ENCODE data around the gene WDR27. TPM values are rescaled to one million over a fixed set of nuclear protein-coding genes. Genes with fewer than 3 reads are reported as not detected.

Gene WDR27
- total and polyA plus RNA-seq, 11 donors, result 2.2 to 12.3 (median 5.7) TPM

DNA sequence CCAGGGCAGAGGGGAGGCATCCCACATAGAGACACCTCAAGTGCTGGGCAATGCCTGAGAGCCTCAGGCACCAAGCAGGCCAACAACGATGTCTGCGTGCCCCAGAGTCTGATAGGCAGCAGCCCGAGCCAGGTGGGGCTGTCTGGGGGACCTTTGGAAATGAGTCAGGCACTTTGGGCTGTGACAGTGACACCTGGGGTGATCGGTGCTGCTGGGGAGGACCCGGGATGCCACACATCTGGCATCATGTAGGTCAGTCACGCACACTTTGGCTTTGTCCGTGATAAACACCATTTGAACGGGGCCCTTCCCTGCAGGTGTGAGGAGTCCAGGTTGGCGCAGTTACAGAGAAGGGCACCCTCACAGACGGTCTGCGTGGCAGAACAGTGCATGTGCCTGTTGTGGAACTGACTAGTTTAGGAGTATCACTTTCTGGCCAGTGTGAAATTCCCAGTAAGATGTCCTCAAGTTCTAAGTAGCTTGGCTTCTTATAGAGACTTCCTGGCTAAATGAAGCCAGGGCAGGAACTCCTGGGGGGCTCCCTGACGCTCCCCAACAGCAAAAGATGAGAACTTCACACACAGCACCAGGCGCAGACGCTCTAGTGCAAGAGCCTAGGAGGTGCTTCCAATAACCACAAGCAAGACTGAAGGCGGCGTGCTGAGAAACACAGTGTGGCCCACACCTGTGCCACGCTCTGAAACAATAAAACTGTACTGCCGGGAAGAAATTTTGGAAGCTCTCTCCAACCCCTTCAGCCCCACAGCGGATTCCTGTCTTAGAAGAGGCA, 134.7 kb downstream of the WDR27 start:
- H3K36me3 ChIP-seq, result no peaks in the 10 kb centered on the region
- TF ChIP-seq, protein P1, sequence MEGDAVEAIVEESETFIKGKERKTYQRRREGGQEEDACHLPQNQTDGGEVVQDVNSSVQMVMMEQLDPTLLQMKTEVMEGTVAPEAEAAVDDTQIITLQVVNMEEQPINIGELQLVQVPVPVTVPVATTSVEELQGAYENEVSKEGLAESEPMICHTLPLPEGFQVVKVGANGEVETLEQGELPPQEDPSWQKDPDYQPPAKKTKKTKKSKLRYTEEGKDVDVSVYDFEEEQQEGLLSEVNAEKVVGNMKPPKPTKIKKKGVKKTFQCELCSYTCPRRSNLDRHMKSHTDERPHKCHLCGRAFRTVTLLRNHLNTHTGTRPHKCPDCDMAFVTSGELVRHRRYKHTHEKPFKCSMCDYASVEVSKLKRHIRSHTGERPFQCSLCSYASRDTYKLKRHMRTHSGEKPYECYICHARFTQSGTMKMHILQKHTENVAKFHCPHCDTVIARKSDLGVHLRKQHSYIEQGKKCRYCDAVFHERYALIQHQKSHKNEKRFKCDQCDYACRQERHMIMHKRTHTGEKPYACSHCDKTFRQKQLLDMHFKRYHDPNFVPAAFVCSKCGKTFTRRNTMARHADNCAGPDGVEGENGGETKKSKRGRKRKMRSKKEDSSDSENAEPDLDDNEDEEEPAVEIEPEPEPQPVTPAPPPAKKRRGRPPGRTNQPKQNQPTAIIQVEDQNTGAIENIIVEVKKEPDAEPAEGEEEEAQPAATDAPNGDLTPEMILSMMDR (IDR thresholded peaks at IDR 0.05), result no peak
- no peak for TF ChIP-seq POLR2A (IDR thresholded peaks at IDR 0.05)
- H3K27me3 ChIP-seq, result no peaks in the 10 kb centered on the region
- peaks cover 0 to 2% (median 0%) of the 10 kb centered on the region in 12 donors for H3K9me3 ChIP-seq
- intact Hi-C loops (cut with DNase I), result no loop called here
- no peaks in the 10 kb centered on the region for H3K4me1 ChIP-seq
- DNase-seq (no peak), ATAC-seq (no peak)
- no peak overlapping the region for H3K4me3 ChIP-seq
- WGBS, 4 donors, result 94 to 95% (median 94%) methylated on average over 19 of the region's 19 CpGs
- H3K27ac ChIP-seq, result no peak overlapping the region

DNA sequence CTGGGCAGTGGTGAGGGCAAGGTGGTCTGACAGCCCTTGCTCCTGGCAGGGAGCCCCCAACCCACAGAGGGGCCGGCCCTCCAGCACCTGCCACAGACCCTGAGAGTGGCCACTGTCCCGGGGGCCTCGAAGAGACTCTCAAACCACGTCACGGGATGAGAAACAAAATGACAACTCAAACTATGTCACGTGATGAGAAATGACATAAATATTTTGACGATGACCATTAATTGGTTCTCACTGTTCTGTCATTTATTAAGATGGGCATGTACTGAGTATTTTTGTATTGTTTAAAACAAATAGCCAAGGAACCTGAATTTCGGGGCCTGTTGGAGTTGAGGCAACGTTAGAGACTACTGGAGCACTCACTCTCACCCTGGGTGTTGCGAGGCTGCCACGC, 135.5 kb downstream of the WDR27 start:
- 77 to 83% (median 78%) methylated on average over 11 of the region's 11 CpGs for WGBS, 4 donors
- intact Hi-C loops (cut with DNase I), result no loop called here
- TF ChIP-seq, protein P1 (IDR thresholded peaks at IDR 0.05), result no peak
- TF ChIP-seq POLR2A (IDR thresholded peaks at IDR 0.05), result no peak

DNA sequence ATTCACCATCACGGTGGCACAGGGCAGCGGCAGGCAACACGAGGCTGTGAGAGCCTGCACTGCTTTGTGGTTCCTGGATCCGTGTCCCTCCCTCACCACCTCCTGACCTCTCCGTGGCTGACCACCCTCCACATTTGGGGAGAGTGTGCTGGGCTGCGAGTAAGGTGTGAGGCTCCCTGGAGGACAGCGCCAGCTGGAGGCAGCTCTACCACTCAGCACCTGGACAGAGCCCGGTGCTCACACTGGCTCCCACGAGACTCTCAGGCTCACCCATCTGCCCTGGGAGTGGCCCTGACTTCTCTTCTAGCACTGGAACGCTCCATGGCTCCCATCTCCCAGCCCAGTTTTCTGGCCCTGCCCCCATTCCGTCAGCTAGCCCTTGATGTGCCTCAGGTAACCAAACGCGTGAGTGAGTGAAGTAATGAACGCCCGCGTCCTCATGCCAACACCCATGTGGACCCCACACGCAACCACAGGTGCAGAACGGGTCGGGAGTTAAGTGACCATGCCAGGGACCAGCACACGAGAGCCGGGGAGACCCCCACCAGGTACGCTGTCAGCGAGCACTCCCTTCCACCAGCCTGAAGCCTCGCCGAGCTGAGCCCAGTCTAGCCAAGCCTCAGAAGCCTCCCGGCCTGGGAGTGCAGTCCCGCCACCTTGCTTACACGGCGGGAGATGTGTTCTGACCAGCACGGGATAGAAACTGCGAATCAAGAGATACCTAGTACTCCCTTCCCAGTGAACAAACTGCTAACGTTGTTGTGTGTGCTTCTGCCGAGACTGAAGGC, 137.2 kb downstream of the WDR27 start:
- no peak for TF ChIP-seq POLR2A (IDR thresholded peaks at IDR 0.05)
- TF ChIP-seq, protein P1 (IDR thresholded peaks at IDR 0.05), result no peak
- ATAC-seq (no peak), DNase-seq (no peak)
- H3K36me3 ChIP-seq, result peaks cover 0 to under 1% (median 0%) of the 10 kb centered on the region in 9 donors
- 90 to 93% (median 92%) methylated on average over 28 to 33 of the region's 33 CpGs for WGBS, 4 donors
- H3K27me3 ChIP-seq, result no peaks in the 10 kb centered on the region
- peaks cover 0 to 10% (median 0%) of the 10 kb centered on the region in 12 donors for H3K9me3 ChIP-seq
- H3K4me3 ChIP-seq, result no peak overlapping the region
- intact Hi-C loops (cut with DNase I), result no loop called here
- H3K27ac ChIP-seq, result no peak overlapping the region
- no peaks in the 10 kb centered on the region for H3K4me1 ChIP-seq

More for the DNA sequence above, 135.5 kb downstream of the WDR27 start:
- Histone ChIP-seq H3K4me3 (no peak overlapping the region), H3K27me3 (no peaks in the 10 kb centered on the region), H3K36me3 (no peaks in the 10 kb centered on the region), H3K27ac (no peak overlapping the region), H3K9me3 (peaks cover 0 to 10% (median 0%) of the 10 kb centered on the region in 12 donors), H3K4me1 (no peaks in the 10 kb centered on the region)
- DNase-seq (no peak), ATAC-seq (no peak)

DNA sequence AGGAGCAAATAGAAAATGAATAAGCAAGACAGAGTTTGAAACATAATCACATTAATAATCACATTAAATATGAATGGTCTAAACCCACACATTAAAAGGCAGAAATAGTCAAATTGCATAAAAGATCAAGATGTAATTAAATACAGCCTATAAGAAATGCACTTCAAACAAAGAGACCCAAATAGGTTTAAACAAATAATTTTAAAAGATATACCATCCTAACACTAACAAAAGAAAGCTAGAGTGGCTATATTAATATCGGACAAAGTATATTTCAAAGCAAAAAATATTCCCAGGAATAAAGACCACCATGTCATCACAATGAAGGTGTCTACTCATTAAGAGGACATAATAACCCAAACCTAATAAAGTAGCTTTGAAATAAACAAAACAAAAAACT, 140.2 kb downstream of the WDR27 start:
- H3K4me1 ChIP-seq, result no peaks in the 10 kb centered on the region
- peaks cover 0 to 10% (median 0%) of the 10 kb centered on the region in 12 donors for H3K9me3 ChIP-seq
- no peak for ATAC-seq
- TF ChIP-seq, protein P1 (IDR thresholded peaks at IDR 0.05), result no peak
- TF ChIP-seq POLR2A (IDR thresholded peaks at IDR 0.05), result no peak
- H3K36me3 ChIP-seq, result peaks cover 0 to 6% (median 0%) of the 10 kb centered on the region in 9 donors
- no peak for DNase-seq
- no peaks in the 10 kb centered on the region for H3K27me3 ChIP-seq
- no peak overlapping the region for H3K4me3 ChIP-seq
- no peak overlapping the region for H3K27ac ChIP-seq
- intact Hi-C loops (cut with DNase I), result no loop called here
- WGBS, 4 donors, result 96 to 100% (median 97%) methylated on average over 1 of the region's 1 CpG

Measured in heart left ventricle (tissue), 16 donors.